Mammary epithelial cell (primary cell): Measurements from ENCODE around the gene DPF3.

Experiments used
- CTCF ChIP-seq, 2 donors: IDR thresholded peaks in 1 of 2; conservative IDR thresholded peaks in 1 of 2; 2 replicates each; pipeline ENCODE4 v1.5.1; 2011 to 2012; ENCODE audit warnings: inconsistent platforms in 2 of 2, low read length in 2 of 2, mild to moderate bottlenecking in 2 of 2, control low read depth in 1 of 2, low read depth in 1 of 2; ENCODE audit not compliant: insufficient read depth in 1 of 2; ENCODE audit errors: extremely low read depth in 1 of 2
- EZH2 ChIP-seq: IDR thresholded peaks from 2 replicates; pipeline ENCODE4 v1.6.1; 2012; ENCODE audit warnings: low read length, inconsistent platforms, borderline replicate concordance

- no peak for TF ChIP-seq CTCF (conservative IDR thresholded peaks at IDR 0.05 in 1 of 2, IDR thresholded peaks at IDR 0.05 in 1 of 2; ENCODE audit: extremely low read depth in 1 of 2, insufficient read depth in 1 of 2, low read depth in 1 of 2, low read length in 2 of 2)
- no peak for TF ChIP-seq EZH2
These were observed 19.9 kb upstream of the DPF3 start for GRCh38 chr14:72913809-72914208.
